CD14-positive monocyte (primary cell): Measurements from ENCODE around the gene CFAP57. TPM values are rescaled to one million over a fixed set of nuclear protein-coding genes. Genes with fewer than 3 reads are reported as not detected.

Experiments used
- DNase-seq, 3 donors: peaks; one replicate each; pipeline ENCODE4 v3.0.0-alpha.2; 2011 to 2022
- H2AFZ ChIP-seq: 2 replicates; pipeline ENCODE4 v1.6.0; 2012; ENCODE audit warnings: mild to moderate bottlenecking, low read depth, low read length, inconsistent platforms; ENCODE audit not compliant: insufficient read depth, poor library complexity, severe bottlenecking
- H3K27ac ChIP-seq, 2 donors: 1 replicate in 1 of 2; 2 replicates in 1 of 2; pipeline ENCODE4 v1.5.1; 2012 to 2013; ENCODE audit warnings: low read length in 2 of 2, control low read depth in 1 of 2, inconsistent platforms in 1 of 2, low read depth in 1 of 2, mild to moderate bottlenecking in 1 of 2
- H3K27me3 ChIP-seq, 2 donors: one replicate each; pipeline versions ENCODE4 v1.6.0 to v1.6.1; 2011 to 2013; ENCODE audit warnings: low read length in 2 of 2; ENCODE audit not compliant: control insufficient read depth in 2 of 2, insufficient read depth in 2 of 2
- H3K36me3 ChIP-seq, 2 donors: replicated peaks in 1 of 2; 1 replicate in 1 of 2; 2 replicates in 1 of 2; pipeline versions ENCODE4 v1.5.1 to v1.6.1; 2012 to 2013; ENCODE audit warnings: low read length in 2 of 2, control low read depth in 1 of 2, inconsistent platforms in 1 of 2, mild to moderate bottlenecking in 1 of 2; ENCODE audit not compliant: insufficient read depth in 2 of 2, control insufficient read depth in 1 of 2
- H3K4me1 ChIP-seq, 2 donors: 1 replicate in 1 of 2; 2 replicates in 1 of 2; pipeline versions ENCODE4 v1.5.1 to v1.6.1; 2012 to 2013; ENCODE audit warnings: low read length in 2 of 2, control low read depth in 1 of 2, inconsistent platforms in 1 of 2, mild to moderate bottlenecking in 1 of 2, moderate library complexity in 1 of 2; ENCODE audit not compliant: insufficient read depth in 2 of 2, control insufficient read depth in 1 of 2
- H3K4me2 ChIP-seq: replicated peaks from 2 replicates; pipeline ENCODE3; 2012; ENCODE audit warnings: low read length, moderate library complexity, mild to moderate bottlenecking; ENCODE audit not compliant: poor library complexity, severe bottlenecking; ENCODE audit errors: extremely low read depth
- H3K4me3 ChIP-seq, 3 experiments: fragments of 200-600 bp in 1 of 3; sonication (generic) in 1 of 3; replicated peaks in 1 of 3; 1 replicate in 2 of 3; 2 replicates in 1 of 3; pipeline ENCODE4 v1.5.1; 2011 to 2013; ENCODE audit warnings: low read length in 3 of 3, mild to moderate bottlenecking in 3 of 3, control low read depth in 2 of 3, low read depth in 2 of 3, inconsistent platforms in 1 of 3, moderate library complexity in 1 of 3
- H3K79me2 ChIP-seq: 2 replicates; pipeline ENCODE4 v1.6.0; 2012; ENCODE audit warnings: mild to moderate bottlenecking, control low read depth, inconsistent platforms, low read length, moderate library complexity; ENCODE audit not compliant: insufficient read depth
- H3K9ac ChIP-seq: 2 replicates; pipeline ENCODE4 v1.6.0; 2017; ENCODE audit warnings: low read length, mild to moderate bottlenecking; ENCODE audit not compliant: insufficient read depth, poor library complexity, severe bottlenecking
- H3K9me3 ChIP-seq, 2 donors: replicated peaks in 1 of 2; 1 replicate in 1 of 2; 2 replicates in 1 of 2; pipeline versions ENCODE4 v1.5.1 to v1.6.1; 2012 to 2013; ENCODE audit warnings: low read length in 2 of 2, control low read depth in 1 of 2; ENCODE audit not compliant: control insufficient read depth in 1 of 2, insufficient read depth in 1 of 2
- H4K20me1 ChIP-seq: 2 replicates; pipeline ENCODE4 v1.6.0; 2012; ENCODE audit warnings: mild to moderate bottlenecking, low read length, control low read depth, moderate library complexity; ENCODE audit not compliant: insufficient read depth
- H3K27ac Mint-ChIP-seq, 7 donors: one replicate each; pipeline ENCODE4 v1.8.0; 2020; ENCODE audit warnings: mild to moderate bottlenecking in 7 of 7, mixed read lengths in 7 of 7, moderate library complexity in 6 of 7, inconsistent platforms in 2 of 7
- H3K27me3 Mint-ChIP-seq, 3 donors: one replicate each; pipeline ENCODE4 v1.8.0; 2021 to 2022; ENCODE audit warnings: low read depth in 3 of 3, mild to moderate bottlenecking in 3 of 3, mixed read lengths in 3 of 3, moderate library complexity in 3 of 3, inconsistent platforms in 1 of 3
- H3K36me3 Mint-ChIP-seq, 2 donors: one replicate each; pipeline ENCODE4 v1.8.0; 2020; ENCODE audit warnings: mixed read lengths in 2 of 2, inconsistent platforms in 1 of 2, mild to moderate bottlenecking in 1 of 2
- H3K4me1 Mint-ChIP-seq: one replicate; pipeline ENCODE4 v1.8.0; 2020; ENCODE audit warnings: mild to moderate bottlenecking, mixed read lengths
- H3K4me3 Mint-ChIP-seq, 2 donors: one replicate each; pipeline ENCODE4 v1.8.0; 2020; ENCODE audit warnings: mild to moderate bottlenecking in 2 of 2, mixed read lengths in 2 of 2, moderate library complexity in 1 of 2
- H3K9me3 Mint-ChIP-seq, 7 donors: one replicate each; pipeline ENCODE4 v1.8.0; 2020 to 2022; ENCODE audit warnings: mixed read lengths in 7 of 7, mild to moderate bottlenecking in 6 of 7, moderate library complexity in 6 of 7, inconsistent platforms in 2 of 7
- WGBS: methylation state at CpG from one replicate; pipeline ENCODE4 v1.1.5; 2013; ENCODE audit warnings: missing lambda C conversion rate; ENCODE audit not compliant: insufficient coverage; 5-methylcytosine and 5-hydroxymethylcytosine counted together
- intact Hi-C, 2 donors: fragments of 100-400 bp; cut with micrococcal nuclease; formaldehyde crosslinking; loops; one replicate each; pipeline versions ENCODE4 v1.15.0 to v1.15.1; 2023
- polyA plus RNA-seq, 3 donors: library from polyadenylated mRNA; depleted of rRNA in 1 of 3; unstranded in 2 of 3; stranded (reverse) in 1 of 3; fragments of 300-500 nt in 2 of 3; fragments of >200 nt in 1 of 3; fragmentation: Illumina TruSeq in 2 of 3; gene quantifications; 1 replicate in 2 of 3; 2 replicates in 1 of 3; pipeline ENCODE4 v1.2.3, GENCODE V29; 2012 to 2021
- TF ChIP-seq, protein P1 (sequence below): fragments of 200-600 bp; IDR thresholded peaks from one replicate; pipeline ENCODE4 v1.8.0; 2022; ENCODE audit warnings: antibody characterized with exemption, mild to moderate bottlenecking

Gene CFAP57
- polyA plus RNA-seq, 3 donors = 0.01 to 0.05 TPM; not detected in 1

DNA sequence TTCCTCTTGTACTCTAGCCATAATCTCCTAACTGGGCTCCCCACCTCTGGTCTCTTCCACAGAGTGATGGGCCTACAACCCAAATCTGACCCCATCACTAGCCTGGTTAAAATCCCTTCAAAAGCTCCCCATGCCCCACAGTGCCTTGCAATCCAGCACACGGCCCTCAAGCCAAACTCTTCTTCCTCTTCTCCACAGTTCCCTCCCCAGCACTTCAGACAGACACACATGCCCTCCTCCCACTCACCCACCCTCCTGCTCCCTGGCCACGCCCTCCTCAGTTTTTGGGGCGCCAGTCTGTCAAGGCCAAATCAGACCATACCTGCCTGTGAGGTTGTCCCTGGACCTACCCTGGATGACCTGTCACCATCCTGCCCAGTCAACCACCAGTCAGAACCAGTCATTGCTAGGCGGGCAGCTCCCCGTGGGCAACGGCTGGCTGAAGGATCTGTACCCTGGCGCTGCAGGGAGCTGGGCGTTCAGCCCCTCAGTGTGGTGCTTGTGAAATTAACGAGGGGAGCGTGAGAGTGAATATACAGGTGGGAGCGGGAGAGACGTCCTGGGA is 112.5 kb downstream of the CFAP57 start:
- Mint-ChIP-seq H3K27ac (no peak overlapping the region), H3K4me3 (no peak overlapping the region), H3K36me3 (no peaks in the 10 kb centered on the region), H3K27me3 (peaks cover 2 to 4% (median 4%) of the 10 kb centered on the region in 3 donors), H3K4me1 (peaks cover 2% of the 10 kb centered on the region), H3K9me3 (no peaks in the 10 kb centered on the region)
- no peaks in the 10 kb centered on the region for H3K9me3 ChIP-seq
- no peak overlapping the region for H3K4me2 ChIP-seq
- H3K27me3 ChIP-seq = no peaks in the 10 kb centered on the region
- H3K79me2 ChIP-seq = no peaks in the 10 kb centered on the region
- TF ChIP-seq, protein P1, sequence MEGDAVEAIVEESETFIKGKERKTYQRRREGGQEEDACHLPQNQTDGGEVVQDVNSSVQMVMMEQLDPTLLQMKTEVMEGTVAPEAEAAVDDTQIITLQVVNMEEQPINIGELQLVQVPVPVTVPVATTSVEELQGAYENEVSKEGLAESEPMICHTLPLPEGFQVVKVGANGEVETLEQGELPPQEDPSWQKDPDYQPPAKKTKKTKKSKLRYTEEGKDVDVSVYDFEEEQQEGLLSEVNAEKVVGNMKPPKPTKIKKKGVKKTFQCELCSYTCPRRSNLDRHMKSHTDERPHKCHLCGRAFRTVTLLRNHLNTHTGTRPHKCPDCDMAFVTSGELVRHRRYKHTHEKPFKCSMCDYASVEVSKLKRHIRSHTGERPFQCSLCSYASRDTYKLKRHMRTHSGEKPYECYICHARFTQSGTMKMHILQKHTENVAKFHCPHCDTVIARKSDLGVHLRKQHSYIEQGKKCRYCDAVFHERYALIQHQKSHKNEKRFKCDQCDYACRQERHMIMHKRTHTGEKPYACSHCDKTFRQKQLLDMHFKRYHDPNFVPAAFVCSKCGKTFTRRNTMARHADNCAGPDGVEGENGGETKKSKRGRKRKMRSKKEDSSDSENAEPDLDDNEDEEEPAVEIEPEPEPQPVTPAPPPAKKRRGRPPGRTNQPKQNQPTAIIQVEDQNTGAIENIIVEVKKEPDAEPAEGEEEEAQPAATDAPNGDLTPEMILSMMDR = no peak
- no peak overlapping the region for H3K4me3 ChIP-seq
- no peaks in the 10 kb centered on the region for H3K4me1 ChIP-seq
- H3K9ac ChIP-seq = no peak overlapping the region
- intact Hi-C loops = no loop called here
- no peaks in the 10 kb centered on the region for H4K20me1 ChIP-seq
- no peak for DNase-seq
- no peak overlapping the region for H3K27ac ChIP-seq
- 81% methylated on average over 8 of the region's 12 CpGs for WGBS
- H3K36me3 ChIP-seq = no peaks in the 10 kb centered on the region
- no peak overlapping the region for H2AFZ ChIP-seq

DNA sequence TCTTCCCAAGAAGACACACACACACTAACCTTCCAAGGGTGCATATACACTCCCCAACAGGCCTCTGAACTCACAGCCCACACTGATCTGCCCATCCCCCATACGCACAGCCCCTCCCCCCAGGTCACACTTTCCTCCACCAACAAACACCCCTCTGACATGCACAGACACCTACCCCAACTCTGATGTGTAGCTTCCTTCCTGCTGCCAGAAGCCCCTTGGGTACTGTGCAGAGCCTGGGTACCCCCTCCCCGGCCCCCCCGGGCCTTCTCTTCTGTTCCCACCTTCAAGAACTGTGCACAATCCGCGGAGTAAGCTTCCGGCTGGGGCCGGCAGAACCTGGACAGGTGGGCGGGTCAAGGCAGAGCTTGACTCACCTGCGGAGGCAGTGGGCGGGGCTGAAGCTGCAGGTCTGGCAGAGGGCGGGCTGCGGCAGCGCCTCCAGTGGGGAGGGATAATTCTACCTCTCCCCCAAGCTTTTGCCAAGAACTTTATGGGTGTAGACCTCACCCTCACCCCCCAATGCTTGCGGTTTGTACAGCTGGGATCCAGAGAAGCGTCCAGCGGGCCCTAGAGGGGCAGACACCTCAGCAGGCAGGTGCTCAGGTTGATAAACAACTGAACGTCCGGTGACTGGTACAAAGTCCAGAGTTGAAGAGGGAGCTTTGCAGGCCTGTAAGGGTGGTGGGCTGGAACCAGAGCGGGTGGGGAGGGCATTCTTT is 113.3 kb downstream of the CFAP57 start, which contains the start of gene C1orf210:
TSS of gene C1orf210 (minus strand) at position 313 of the 722 bp plus-strand sequence. CDS start 2,311 bp downstream, outside the sequence.
- no peak within 1 kb of the TSS for H3K27ac ChIP-seq
- H3K9me3 ChIP-seq = no peaks in the 10 kb centered on the region
- H2AFZ ChIP-seq = no peak within 1 kb of the TSS
- H3K9ac ChIP-seq = no peak within 1 kb of the TSS
- no peak within 1 kb of the TSS for H3K4me2 ChIP-seq
- no peaks in the 10 kb centered on the region for H4K20me1 ChIP-seq
- H3K36me3 ChIP-seq = no peaks in the 10 kb centered on the region
- Mint-ChIP-seq H3K27me3 (peaks cover 2 to 4% (median 4%) of the 10 kb centered on the region in 3 donors), H3K36me3 (no peaks in the 10 kb centered on the region), H3K9me3 (no peaks in the 10 kb centered on the region), H3K27ac (no peak within 1 kb of the TSS), H3K4me1 (peaks cover 2% of the 10 kb centered on the region), H3K4me3 (no peak within 1 kb of the TSS)
- H3K4me3 ChIP-seq = no peak within 1 kb of the TSS
- H3K4me1 ChIP-seq = no peaks in the 10 kb centered on the region
- TF ChIP-seq, protein P1 = no peak
- no peaks in the 10 kb centered on the region for H3K79me2 ChIP-seq
- 62% methylated on average over 7 of the region's 19 CpGs for WGBS
- no peaks in the 10 kb centered on the region for H3K27me3 ChIP-seq
- intact Hi-C loops = no loop called here
- no peak for DNase-seq
